GM12892 (cell line): ENCODE results near the gene SLC25A13.

Experiments
- POLR2A ChIP-seq: IDR thresholded peaks from 2 replicates; pipeline ENCODE4 v1.6.1; 2011; ENCODE audit warnings: low read depth, low read length, control low read depth
- POLR2AphosphoS5 ChIP-seq: IDR thresholded peaks from 2 replicates; pipeline ENCODE4 v1.6.1; 2011; ENCODE audit warnings: low read depth, low read length, control low read depth

DNA sequence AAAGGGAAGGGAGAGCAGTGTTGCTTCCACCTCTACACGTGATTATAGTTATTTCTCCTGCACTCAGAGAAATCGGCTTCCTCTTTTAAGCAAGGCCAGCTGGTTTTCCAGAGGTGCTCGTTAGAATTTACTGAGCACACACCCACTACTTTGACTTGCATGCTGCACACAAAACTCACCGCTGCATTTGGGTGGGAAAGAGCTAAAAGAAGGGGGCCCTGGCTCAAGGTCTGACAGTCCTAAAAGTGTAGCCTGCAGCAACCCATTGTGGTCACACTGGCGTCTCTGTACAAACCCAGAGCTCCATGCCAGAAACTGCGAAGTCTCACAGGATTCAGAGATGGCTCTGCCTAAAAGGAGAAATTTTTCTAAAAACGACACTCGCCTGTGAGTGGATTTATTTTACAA is 133.7 kb downstream of the SLC25A13 start:
- TF ChIP-seq POLR2A (no peak), POLR2AphosphoS5 (no peak)
